HG02642 (cell line): ENCODE data around the gene FKBP1B.
"Not testable (repeated sequence)": the region's sequence is repeated elsewhere in the genome, so short reads cannot be mapped to it uniquely, and the experiment has no call there.

Experiments used
- ATAC-seq: cut with Tn5 transposase; IDR thresholded peaks from one replicate; pipeline ENCODE4 v1.9.1; 2021; ENCODE audit warnings: mild to moderate bottlenecking; ENCODE audit not compliant: unreplicated experiment, poor library complexity

Gene FKBP1B

DNA sequence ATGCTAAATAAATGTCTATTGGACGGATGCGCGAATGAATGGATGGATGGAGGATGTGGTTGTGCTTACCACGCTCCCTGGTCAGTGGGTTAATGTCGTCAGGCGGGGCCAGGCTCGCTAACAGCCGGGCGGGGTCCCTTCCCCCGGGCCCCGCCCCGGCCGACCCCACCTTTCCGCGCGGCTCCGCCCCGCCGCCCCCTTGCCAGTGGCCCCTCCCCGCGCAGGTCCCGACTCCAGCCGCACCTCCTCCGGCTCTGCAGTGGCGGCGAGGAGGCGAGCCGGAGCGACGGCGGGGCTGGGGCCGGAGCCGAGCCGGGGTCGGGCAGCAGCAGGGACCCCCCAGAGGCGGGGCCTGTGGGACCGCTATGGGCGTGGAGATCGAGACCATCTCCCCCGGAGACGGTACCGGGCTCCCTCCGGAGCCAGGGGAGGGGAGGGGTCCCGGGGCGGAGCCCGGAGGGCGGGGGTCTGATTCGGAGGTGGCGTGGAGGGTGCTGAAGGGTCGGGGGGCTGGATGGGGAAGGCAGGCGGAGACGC, at the start of gene FKBP1B:
Gene FKBP1B (plus strand): TSS at position 257 of the 537 bp plus-strand sequence. CDS start 109 bp downstream, at position 366.
- ATAC-seq: no peak

DNA sequence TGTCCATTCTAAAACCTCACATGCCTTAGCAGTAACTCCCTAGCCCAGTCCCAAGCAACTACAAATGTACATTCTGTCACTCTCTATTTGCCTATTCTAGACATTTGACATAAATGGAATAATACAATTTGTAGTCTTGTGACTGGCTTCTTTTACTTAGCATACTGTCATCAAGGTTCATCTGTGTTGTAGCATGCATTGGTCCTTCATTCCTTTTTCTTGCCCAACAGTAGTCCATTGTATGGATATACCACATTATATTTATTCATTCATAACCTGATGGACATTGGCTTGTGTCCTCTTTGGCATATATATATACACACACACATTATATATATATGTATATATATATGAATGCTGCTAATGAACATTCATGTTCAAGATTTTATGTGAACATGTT, 41.8 kb upstream of the FKBP1B start:
- ATAC-seq: no peak

DNA sequence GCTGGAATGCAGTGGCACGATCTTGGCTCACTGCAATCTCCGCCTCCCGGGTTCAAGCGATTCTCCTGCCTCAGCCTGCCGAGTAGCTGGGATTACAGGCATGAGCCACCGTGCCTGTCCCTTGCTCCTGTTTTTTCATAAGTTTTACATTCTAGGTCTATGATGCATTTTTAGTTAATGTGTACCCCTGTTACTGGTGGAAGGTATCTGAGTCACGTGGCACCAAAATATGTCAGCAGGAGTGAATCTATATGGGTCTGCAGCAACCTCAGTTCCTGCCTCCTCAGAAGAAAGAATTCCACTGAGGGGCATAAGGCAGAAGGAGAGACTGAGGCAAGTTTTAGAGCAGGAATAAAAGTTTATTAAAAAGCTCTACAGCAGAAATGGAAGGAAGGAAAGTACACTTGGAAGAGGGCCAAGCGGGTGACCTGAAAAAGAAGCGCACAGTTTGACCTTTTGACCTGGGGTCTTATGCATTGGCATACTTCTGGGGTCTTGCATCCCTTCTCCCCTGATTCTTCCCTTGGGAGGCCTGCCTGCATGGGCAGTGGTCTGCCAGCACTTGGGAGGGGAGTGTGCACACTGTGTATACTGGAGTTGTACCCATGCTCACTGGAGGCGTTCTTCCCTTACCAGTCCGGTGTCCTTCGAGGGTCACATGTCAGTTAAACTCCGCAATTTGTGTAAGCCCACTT, 40.7 kb upstream of the FKBP1B start:
- ATAC-seq: no peak

DNA sequence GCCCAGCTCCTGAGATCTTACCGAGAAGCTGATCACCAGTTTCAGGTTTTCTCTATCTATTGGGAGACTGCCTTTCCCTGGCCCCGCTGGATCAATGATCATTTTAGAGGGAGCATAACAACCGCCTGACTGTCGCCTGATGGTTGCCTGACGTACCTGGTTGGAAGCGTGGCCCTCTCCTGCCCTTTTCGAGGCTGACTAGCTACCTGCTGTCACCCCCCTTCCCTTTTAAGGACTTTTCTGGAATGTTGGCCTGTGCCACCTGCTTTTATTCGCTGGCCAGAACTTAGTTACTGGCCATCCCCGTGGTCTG, 40.2 kb upstream of the FKBP1B start:
- no peak for ATAC-seq

DNA sequence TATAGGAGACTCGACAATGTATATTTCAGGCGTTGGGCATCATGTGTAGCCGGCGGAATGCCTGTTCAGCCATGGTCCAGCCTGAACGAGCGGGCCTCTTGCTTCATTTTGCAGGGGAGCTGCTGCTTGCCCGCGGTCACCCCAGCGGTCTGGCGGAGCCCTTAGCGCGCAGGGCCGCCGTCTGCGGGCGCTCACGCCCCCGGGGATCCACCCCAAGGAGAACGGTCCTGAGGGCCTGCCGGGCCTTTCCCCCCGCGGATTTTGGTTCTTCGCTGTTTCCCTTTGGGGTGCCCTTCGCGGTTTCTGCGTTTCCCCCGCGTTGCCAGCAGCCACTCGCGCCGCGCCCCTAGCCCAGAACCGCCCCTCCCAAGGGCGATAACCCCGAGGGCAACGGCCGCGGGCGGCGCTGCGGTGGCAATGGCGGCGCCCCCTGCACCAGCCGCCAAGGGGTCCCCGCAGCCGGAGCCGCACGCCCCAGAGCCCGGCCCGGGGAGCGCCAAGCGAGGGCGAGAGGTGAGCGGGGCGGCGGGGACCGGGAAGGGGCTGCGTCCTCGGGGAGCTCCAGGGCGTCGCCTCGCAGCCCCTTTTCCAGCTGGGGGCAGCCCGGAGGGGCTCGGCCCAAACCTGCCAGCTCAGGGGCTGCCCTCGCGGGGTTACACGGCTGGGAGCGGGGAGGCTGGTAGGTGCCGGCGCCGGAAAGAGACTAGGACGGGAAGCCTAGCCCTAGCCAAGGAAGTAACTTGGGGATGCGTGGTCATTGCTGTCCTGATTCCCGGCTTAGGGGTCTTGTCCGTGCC, 39.7 kb upstream of the FKBP1B start, which contains the start of gene MFSD2B:
Gene MFSD2B (plus strand): TSS at position 406 of the 797 bp plus-strand sequence. CDS start 12 bp downstream, at position 418.
- ATAC-seq: no peak

DNA sequence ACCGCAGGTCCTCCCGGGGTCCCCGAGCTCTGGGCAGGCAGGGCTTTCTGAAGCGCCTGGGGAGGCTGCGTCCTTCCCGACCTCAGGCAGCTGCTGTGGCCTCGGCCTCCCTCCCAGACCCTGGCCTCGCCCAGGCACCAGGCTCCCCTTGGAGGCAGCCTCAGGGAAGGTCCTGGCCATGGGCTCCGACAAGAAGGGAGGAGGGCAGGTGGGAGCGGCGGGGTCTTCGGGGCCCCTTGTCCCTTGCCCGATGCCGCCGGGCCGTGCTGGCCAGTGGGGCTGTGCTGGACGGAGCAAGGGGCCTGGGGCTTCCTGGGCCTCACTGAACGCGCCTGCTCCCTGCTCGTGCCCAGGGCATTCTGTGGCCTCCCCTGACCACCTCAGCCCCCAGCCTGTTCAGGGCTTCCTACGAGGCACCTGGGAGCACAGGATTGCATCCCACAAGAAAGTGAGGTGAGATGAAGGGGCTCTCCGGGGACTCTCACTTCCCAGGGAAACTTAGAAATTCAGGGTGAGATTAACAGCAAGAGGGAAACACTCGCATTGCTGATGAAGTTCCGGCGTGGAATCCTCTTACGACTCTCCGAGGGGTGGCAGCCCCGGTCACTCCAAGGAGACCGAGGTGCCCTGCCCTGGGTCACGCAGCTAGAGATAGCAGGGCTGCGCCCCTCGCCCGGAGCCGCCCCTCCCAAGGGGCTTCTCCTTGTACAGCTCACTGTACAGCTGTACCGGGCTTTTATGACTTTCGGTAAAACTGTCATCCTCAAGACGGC, 38.9 kb upstream of the FKBP1B start:
- ATAC-seq: no peak

DNA sequence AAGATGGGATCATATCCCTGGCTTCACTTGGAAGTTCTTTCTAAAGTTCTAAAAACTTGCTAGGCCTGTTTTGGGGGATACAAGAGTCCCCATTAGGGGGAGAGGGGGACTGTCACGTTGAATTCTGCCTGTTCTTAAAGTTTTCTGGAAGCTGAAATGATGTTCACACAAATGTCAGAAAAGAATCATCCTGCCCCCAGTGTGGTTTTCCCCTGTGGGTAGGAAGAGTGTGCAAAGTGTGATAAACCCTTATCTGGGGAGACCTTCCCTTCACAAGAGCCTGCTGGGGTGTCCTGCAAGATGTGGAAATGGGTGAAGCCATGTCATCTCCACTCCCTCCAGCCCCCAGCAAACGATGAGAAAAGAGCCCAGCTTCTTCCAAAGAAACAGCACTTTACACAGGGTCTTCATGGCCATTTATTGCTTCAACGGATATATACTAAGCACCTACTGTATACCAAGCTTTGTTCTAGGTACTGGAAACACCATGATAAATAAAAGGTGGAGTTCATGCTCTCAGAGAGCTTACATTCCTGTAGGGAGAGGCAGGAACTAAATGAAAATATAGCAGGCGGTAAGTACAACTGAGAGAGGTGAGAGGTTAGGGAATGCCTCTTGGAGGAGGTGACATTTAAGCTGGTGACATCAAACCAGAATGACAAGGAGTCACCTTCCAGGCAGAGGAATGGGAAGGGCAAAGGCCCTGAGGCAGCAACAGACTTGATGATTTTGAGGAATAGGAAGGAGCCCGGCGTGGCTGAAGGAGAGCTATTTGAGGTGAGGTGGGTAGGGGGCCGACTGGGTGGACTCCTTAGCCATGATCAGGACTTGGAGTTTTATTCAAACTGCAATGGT, 38.1 kb upstream of the FKBP1B start:
- no peak for ATAC-seq

DNA sequence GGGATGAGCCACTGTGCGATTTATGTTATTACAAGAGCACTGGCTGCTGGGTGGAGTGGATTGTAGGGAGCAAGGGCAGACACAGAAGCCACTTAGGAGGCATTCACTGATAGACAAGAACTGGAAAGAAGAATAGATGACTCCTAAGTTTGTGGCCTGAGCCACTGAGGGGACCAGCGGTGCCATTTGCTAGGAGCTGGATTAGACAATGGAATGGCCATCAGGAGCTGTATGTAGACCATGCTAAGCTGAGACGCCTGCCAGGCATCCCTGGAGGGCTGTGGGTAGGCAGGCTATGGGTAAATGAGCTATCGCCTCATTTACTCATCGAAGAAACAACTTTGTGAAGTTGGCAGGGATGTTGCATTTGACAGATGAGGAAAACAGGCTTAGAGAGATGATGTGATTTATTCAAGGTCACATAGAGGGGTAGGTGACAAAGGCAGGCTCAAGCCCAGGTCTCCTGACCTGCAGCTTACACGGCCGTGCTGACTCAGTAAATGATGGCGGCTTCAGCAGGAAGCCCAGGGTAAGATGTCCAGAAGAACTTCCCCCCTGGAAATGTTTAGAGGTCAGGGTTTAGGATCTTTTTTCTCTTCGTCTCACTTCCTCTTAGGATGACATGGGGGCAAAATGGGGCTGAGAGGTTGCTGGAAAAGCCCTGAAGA, 36.9 kb upstream of the FKBP1B start:
- ATAC-seq: no peak

DNA sequence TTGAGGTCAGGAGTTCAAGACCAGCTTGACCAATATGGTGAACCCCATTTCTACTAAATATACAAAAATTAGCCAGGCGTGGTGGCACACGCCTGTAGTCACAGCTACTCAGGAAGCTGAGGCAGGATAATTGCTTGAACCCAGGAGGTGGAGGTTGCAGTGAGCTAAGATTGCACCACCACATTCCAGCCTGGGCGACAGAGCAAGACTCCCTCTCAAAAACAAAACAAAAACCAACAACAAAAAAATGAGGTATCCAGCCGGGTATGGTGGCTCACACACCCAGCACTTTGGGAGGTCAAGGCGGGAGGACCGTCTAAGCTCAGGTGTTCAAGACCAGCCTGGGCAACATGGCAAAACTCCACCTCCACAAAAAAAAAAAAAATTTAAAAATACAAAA, 34.6 kb upstream of the FKBP1B start:
- not testable (repeated sequence) for ATAC-seq

DNA sequence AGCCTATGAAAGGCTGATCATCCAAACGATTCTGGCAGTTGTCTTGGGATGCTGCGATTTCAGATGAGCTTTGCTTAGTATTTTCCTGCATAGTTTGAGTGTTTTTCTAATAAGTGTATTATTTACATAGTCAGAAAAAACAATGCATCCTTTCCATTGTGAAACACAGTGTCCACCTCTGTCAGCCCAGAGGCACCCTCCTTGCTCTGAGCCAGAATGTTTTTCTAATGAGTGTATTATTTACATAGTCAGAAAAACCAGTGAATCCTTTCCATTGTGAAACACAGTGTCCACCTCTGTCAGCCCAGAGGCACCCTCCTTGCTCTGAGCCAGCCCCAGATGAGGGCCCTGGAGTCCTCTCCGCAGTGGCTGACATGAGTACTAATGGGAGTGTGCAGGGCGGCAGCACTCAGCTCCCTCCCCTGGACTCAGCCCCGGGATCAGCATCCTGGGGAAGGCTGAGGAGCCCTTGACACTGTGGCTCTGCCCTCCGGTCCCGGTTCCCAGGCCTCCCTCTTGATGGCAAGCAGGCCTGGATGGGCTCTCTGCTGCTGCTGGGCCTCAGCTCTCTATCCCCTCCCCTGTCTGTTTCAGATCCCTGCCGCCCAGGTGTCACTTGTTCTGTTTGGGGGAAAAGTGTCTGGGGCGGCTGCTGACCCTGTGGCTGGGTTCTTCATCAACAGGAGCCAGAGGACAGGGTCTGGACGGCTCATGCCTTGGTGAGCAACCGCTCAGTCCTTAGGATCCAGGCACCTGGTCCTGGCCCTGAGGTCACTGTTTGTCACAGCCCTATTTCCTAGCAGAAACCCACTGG, 33.8 kb upstream of the FKBP1B start:
- no peak for ATAC-seq

DNA sequence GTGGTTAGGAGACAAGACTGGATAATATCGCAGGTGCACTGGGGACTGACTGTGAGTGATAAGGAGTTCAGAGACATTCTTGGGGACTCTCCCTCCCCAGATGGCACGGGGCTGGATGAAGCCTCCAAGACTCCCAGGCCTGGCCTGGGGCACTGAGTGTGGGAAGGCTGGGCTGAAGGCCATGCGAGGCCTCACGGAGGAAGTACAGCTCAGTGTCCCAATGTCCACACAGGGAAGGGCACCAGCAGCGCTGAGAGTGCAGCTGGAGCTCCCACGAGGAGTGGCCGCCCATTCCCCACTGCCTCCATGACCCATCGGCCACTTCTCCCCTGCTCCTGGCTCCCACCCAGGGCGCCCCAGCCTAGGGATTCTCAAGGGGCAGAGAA, 33.2 kb upstream of the FKBP1B start:
- ATAC-seq: no peak

DNA sequence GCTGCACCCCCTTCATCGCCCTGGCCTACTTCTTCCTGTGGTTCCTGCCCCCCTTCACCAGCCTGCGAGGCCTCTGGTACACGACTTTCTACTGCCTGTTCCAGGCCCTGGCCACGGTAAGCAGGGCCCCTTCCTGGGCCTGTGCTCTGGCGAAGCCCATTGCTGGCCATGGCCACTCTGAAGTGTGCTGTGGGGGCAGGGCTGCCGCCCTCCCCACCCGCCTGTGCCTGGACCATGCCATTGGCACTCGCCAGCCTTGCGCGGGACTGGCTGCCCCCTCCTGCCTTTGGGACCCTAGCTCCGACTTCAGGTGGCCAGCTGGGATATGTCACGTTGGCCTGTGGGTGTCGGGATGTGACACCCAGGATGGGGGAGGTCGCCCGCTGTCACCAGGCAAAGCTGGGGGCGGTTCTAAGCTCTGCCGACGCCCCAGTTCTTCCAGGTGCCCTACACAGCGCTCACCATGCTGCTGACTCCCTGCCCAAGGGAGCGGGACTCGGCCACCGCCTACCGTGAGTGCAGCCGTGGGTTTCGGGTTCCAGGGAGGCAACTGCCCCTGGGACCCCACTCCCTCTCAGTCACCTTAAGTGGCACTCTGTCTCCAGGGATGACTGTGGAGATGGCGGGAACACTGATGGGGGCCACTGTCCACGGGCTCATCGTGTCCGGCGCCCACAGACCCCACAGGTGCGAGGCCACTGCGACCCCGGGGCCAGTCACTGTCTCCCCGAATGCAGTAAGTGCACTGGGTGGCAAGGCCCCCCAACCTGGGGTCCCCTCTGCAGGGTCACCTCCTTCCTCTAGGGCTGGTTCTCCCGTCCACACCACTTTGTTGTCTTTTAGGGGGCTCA, 32.5 kb upstream of the FKBP1B start:
- ATAC-seq: no peak

DNA sequence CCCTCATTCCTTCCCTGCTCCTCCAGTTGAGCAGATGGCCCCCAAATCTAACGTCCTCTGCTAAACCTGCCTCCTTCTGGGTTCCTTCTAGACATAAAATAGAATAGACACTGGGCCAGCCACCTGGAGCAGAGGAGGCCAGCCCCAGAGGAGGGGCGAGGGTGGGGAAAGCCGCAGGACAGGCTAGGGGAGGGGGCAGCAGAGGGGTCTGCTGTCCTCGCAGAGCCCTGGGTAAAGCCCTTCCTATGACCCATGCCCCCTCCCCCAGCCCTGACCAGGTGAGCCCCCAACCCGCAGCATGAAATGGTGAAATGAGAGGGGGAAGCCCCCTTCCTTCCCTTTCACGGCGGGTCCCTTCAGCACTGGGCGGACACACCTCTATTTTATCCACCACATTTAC, 31.8 kb upstream of the FKBP1B start:
- no peak for ATAC-seq

DNA sequence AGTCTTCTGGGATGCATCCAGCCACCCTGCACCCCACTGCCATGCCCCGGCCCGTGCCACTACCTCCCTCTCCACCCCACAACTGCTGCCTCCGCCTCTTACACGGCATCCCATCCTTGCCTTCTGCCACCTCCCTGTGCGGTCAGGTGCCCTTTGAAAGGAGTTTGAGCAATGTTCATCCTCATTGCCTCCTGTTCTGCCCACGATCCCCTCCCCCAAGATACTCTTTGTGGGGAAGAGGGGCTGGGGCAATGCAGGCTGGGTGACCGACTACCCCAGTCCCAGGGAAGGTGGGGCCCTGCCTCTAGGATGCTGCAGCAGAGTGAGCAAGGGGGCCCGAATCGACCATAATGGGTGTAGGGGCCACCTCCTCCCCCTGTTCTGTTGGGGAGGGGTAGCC, 31.3 kb upstream of the FKBP1B start:
- ATAC-seq: no peak

DNA sequence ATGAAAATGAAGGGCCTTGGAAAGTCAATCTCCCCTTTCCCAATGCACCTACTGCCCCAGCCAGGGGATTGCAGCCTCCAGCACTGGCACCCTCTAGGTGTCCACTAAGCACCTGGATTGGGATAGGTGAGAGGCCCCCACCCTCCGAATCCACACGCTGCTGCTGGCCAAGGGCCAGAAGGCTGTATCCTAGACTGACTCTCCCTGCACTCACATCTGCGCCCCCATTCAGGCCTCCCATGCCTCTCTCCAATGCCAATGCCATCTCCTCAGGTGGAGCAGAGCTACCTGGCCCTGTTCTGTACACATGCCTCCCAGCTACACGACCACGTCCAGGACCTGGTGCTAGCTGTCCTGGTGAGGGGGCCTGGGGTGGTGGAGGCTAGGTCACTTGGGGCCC, 29.8 kb upstream of the FKBP1B start:
- no peak for ATAC-seq

DNA sequence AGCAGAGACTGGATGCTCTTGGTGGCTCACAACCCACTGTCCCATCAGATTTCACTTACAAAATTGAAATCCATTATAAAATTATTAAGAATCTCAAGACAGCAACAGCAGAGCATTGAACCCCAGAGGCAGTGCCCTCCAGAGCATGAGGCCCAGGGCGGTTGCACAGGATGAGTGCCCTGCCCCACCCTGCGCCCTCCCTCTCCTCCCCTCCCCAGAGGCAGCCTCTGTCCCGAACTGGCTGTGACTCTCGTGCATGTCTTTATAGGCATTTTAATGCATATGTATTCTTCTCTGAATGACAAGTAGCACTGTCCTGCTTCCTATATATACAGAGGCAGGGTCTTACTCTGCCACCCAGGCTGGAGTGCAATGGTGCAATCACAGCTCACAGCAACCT, 29.3 kb upstream of the FKBP1B start:
- ATAC-seq: no peak

DNA sequence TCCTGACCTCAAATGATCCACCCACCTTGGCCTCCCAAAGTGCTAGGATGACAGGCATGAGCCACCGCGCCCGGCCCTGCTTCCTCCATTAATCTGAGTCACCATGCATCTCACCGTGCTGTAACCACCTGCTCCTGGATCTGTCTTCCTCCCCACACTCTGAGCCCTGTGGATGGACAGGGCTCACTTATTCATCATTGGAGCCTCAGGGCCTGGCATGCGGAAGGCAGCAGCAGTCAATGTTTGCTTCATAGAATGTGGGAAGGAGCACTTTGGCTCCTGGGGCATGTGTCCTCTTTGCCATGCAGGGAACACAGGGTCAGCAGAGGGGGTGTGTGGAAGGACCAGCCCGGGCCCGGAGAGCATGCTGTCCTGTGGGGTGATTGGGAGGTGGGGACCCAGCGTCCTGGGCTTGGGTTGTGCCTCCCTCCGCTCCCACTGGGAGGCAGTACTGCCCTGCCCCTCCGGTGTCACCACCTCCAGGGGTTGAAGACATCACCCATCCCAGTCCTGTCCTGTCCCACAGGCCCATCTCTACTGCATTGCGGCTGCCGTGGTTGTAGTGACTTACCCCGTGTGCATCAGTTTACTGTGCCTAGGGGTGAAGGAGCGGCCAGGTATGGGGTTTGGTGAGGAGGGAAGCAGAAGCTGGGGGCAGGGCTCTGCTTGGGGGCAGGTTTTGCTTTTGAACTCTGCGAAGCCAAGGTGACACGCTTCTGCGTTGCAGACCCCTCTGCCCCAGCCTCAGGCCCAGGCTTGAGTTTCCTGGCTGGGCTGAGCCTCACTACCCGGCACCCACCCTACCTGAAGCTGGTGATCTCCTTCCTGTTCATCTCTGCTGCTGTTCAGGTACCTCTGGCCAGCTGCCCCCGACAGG, 28.2 kb upstream of the FKBP1B start:
- no peak for ATAC-seq
